ENCODE data around the gene MEG3. TPM values are rescaled to one million over a fixed set of nuclear protein-coding genes. Genes with fewer than 3 reads are reported as not detected.

Gene MEG3
- total and polyA plus RNA-seq, 2 donors (not counting 3 experiments of a cell fraction or from before 2014, with no cell fraction given): 378 to 508 TPM

GRCh38 chr14:100844846-100845245, 18.9 kb downstream of the MEG3 start:
- Histone ChIP-seq H3K9me1 (replicated peaks; ENCODE audit: control insufficient read depth, extremely low read depth, insufficient read depth, low read length) (no peaks in the 10 kb centered on the region), H3K27me3 (ENCODE audit: control insufficient read depth in 2 of 2, insufficient read depth in 2 of 2, low read length in 2 of 2) (no peaks in the 10 kb centered on the region), H4K20me1 (replicated peaks; ENCODE audit: control insufficient read depth, extremely low read depth, insufficient read depth, low read length) (no peaks in the 10 kb centered on the region), H3K36me3 (ENCODE audit: control insufficient read depth in 2 of 2, extremely low read depth in 1 of 2, insufficient read depth in 2 of 2, low read length in 2 of 2) (peaks cover 2 to 16% of the 10 kb centered on the region in 2 experiments), H3K9ac (replicated peaks; ENCODE audit: extremely low read depth, insufficient read depth, low read length) (no peak overlapping the region), H3K9me3 (replicated peaks; ENCODE audit: control insufficient read depth, insufficient read depth, low read length) (no peaks in the 10 kb centered on the region), H3K4me3 (replicated peaks in 1 of 3; ENCODE audit: insufficient read depth in 1 of 3, low read depth in 1 of 3, low read length in 3 of 3) (no peak overlapping the region), H2AFZ (ENCODE audit: low read depth, low read length) (no peak overlapping the region), H3K79me2 (ENCODE audit: control insufficient read depth, insufficient read depth, low read length) (no peaks in the 10 kb centered on the region), H3K4me1 (ENCODE audit: control insufficient read depth, extremely low read depth, insufficient read depth, low read length) (no peaks in the 10 kb centered on the region), H3K27ac (ENCODE audit: insufficient read depth, low read depth, low read length) (no peak overlapping the region), H3K4me2 (ENCODE audit: insufficient read depth, low read length) (no peak overlapping the region)
- intact Hi-C loops (cut with micrococcal nuclease): no loop called here
- no peak for DNase-seq (ENCODE audit: low read depth, low spot score)
- ChIA-PET CTCF (no interaction called here), POLR2A (no interaction called here)
- no peak for FAIRE-seq
- TF ChIP-seq JUN (IDR thresholded peaks at IDR 0.05; ENCODE audit: borderline replicate concordance, insufficient read depth, insufficient read length, low read depth): no peak
- no peak for TF ChIP-seq POLR2AphosphoS5 (IDR thresholded peaks at IDR 0.05; ENCODE audit: insufficient read depth, low read depth, low read length)
- TF ChIP-seq POLR2A (IDR thresholded peaks at IDR 0.05; ENCODE audit: low read depth, low read length): no peak
- no peak for TF ChIP-seq CTCF (IDR thresholded peaks at IDR 0.05; ENCODE audit: extremely low read depth in 1 of 2, insufficient read depth in 1 of 2, low read depth in 1 of 2, low read length in 2 of 2)
- no peak for TF ChIP-seq GATA2 (IDR thresholded peaks at IDR 0.05; ENCODE audit: insufficient read depth, insufficient read length, low read depth, low read length)
- BruUV-seq (replicated peaks): no TSS peak
- dilution Hi-C loops (cut with MboI; ENCODE audit: extremely low pct_ligation_motif_present, low sequenced_read_pairs): no loop called here

GRCh38 chr14:100845341-100845740, 19.4 kb downstream of the MEG3 start:
- dilution Hi-C loops (cut with MboI; ENCODE audit: extremely low pct_ligation_motif_present, low sequenced_read_pairs) (no loop called here), intact Hi-C loops (cut with micrococcal nuclease) (no loop called here)
- DNase-seq (ENCODE audit: low read depth, low spot score) (no peak), FAIRE-seq (no peak)
- Histone ChIP-seq H3K4me3 (replicated peaks in 1 of 3; ENCODE audit: insufficient read depth in 1 of 3, low read depth in 1 of 3, low read length in 3 of 3) (no peak overlapping the region), H3K27me3 (ENCODE audit: control insufficient read depth in 2 of 2, insufficient read depth in 2 of 2, low read length in 2 of 2) (no peaks in the 10 kb centered on the region), H3K9me1 (replicated peaks; ENCODE audit: control insufficient read depth, extremely low read depth, insufficient read depth, low read length) (no peaks in the 10 kb centered on the region), H3K27ac (ENCODE audit: insufficient read depth, low read depth, low read length) (no peak overlapping the region), H3K9ac (replicated peaks; ENCODE audit: extremely low read depth, insufficient read depth, low read length) (no peak overlapping the region), H3K4me1 (ENCODE audit: control insufficient read depth, extremely low read depth, insufficient read depth, low read length) (no peaks in the 10 kb centered on the region), H3K79me2 (ENCODE audit: control insufficient read depth, insufficient read depth, low read length) (no peaks in the 10 kb centered on the region), H2AFZ (ENCODE audit: low read depth, low read length) (no peak overlapping the region), H3K9me3 (replicated peaks; ENCODE audit: control insufficient read depth, insufficient read depth, low read length) (no peaks in the 10 kb centered on the region), H3K36me3 (ENCODE audit: control insufficient read depth in 2 of 2, extremely low read depth in 1 of 2, insufficient read depth in 2 of 2, low read length in 2 of 2) (peaks cover 2 to 13% of the 10 kb centered on the region in 2 experiments), H3K4me2 (ENCODE audit: insufficient read depth, low read length) (no peak overlapping the region), H4K20me1 (replicated peaks; ENCODE audit: control insufficient read depth, extremely low read depth, insufficient read depth, low read length) (no peaks in the 10 kb centered on the region)
- POLR2A ChIA-PET: no interaction called here
- BruUV-seq (replicated peaks): no TSS peak
- CTCF ChIA-PET: no interaction called here
- TF ChIP-seq FOS (IDR thresholded peaks at IDR 0.05; ENCODE audit: borderline replicate concordance, insufficient read depth, low read length) (no peak), MYC (IDR thresholded peaks at IDR 0.05; ENCODE audit: low read depth, low read length) (no peak), MAX (IDR thresholded peaks at IDR 0.05; ENCODE audit: insufficient read depth, insufficient read length) (no peak), EZH2 (IDR thresholded peaks at IDR 0.05; ENCODE audit: borderline replicate concordance, low read depth, low read length, severe bottlenecking) (no peak), CTCF (IDR thresholded peaks at IDR 0.05; ENCODE audit: extremely low read depth in 1 of 2, insufficient read depth in 1 of 2, low read depth in 1 of 2, low read length in 2 of 2) (no peak)
